Stimulated activated CD8-positive, alpha-beta memory T cell treated with anti-CD3 and anti-CD28 coated beads, Interleukin-12 subunit alpha, Interleukin-12 subunit beta, amount 100 ng/mL, for 24 hours (primary cell): ENCODE results near the gene HUS1.
"Not testable (repeated sequence)": the region's sequence is repeated elsewhere in the genome, so short reads cannot be mapped to it uniquely, and the experiment has no call there.

Experiments
- DNase-seq: peaks from one replicate; pipeline ENCODE4 v3.0.0-alpha.2; 2020; ENCODE audit errors: extremely low read depth

HUS1 gene

GRCh38 chr7:47979145-47979831 lies at the start of gene HUS1:
TSS of gene HUS1 (minus strand) at chr7:47979615. CDS start at chr7:47979519, 96 bp downstream.
- peak; percentile 80 for DNase-seq

- DNase-seq = no peak
Measured at GRCh38 chr7:48028938-48029337, 49.5 kb upstream of the HUS1 start, which contains the start of gene SUN3. TSS of gene SUN3 (minus strand) at chr7:48029107. CDS start at chr7:48028938, 169 bp downstream.

GRCh38 chr7:48025624-48026023 lies 46.2 kb upstream of the HUS1 start:
- no peak for DNase-seq

- DNase-seq = no peak
Measured at GRCh38 chr7:48017674-48018073, 38.3 kb upstream of the HUS1 start.

- DNase-seq = no peak
Measured at GRCh38 chr7:48016641-48017040, 37.2 kb upstream of the HUS1 start.

- no peak for DNase-seq
Measured at GRCh38 chr7:48011951-48012350, 32.5 kb upstream of the HUS1 start.

- no peak for DNase-seq
Measured at GRCh38 chr7:48011323-48011722, 31.9 kb upstream of the HUS1 start.

- DNase-seq = no peak
Measured at GRCh38 chr7:48009954-48010353, 30.5 kb upstream of the HUS1 start.

- DNase-seq = no peak
Measured at GRCh38 chr7:48009257-48009656, 29.8 kb upstream of the HUS1 start.

- DNase-seq = no peak
Measured at GRCh38 chr7:48006866-48007265, 27.5 kb upstream of the HUS1 start.

GRCh38 chr7:48004638-48005037 lies 25.2 kb upstream of the HUS1 start:
- DNase-seq = no peak

- no peak for DNase-seq
Measured at GRCh38 chr7:48004032-48004431, 24.6 kb upstream of the HUS1 start.

- DNase-seq = not testable (repeated sequence)
Measured at GRCh38 chr7:48000164-48000563, 20.7 kb upstream of the HUS1 start.

- DNase-seq = no peak
Measured at GRCh38 chr7:47999413-47999812, 20.0 kb upstream of the HUS1 start.

GRCh38 chr7:47992446-47992845 lies 13.0 kb upstream of the HUS1 start:
- DNase-seq = no peak

GRCh38 chr7:47991741-47992311 lies 12.4 kb upstream of the HUS1 start:
- peak; percentile 73 for DNase-seq

- DNase-seq = no peak
Measured at GRCh38 chr7:47991270-47991669, 11.9 kb upstream of the HUS1 start.

GRCh38 chr7:47990592-47990991 lies 11.2 kb upstream of the HUS1 start:
- no peak for DNase-seq

- DNase-seq = not testable (repeated sequence)
Measured at GRCh38 chr7:47989607-47990400, 10.4 kb upstream of the HUS1 start.

- DNase-seq = no peak
Measured at GRCh38 chr7:47988496-47989386, 9.3 kb upstream of the HUS1 start.

- no peak for DNase-seq
Measured at GRCh38 chr7:47982610-47983009, 3.2 kb upstream of the HUS1 start.

GRCh38 chr7:47980648-47981047 lies 1.2 kb upstream of the HUS1 start:
- not testable (repeated sequence) for DNase-seq
